H9 (cell line): ENCODE data around the gene GALNT16. TPM values are rescaled to one million over a fixed set of nuclear protein-coding genes. Genes with fewer than 3 reads are reported as not detected.

Source experiments
- DNase-seq: peaks from one replicate; pipeline ENCODE4 v3.0.0-alpha.2; 2017
- H2AFZ ChIP-seq: one replicate; pipeline ENCODE4 v1.6.1; 2013; ENCODE audit warnings: mild to moderate bottlenecking, low read length, control low read depth, moderate library complexity
- H2AK5ac ChIP-seq: 2 replicates; pipeline ENCODE4 v1.6.1; 2013; ENCODE audit warnings: low read length, control low read depth, mixed read lengths; ENCODE audit not compliant: insufficient read length
- H2BK120ac ChIP-seq: one replicate; pipeline ENCODE4 v1.6.1; 2013; ENCODE audit warnings: low read depth, mild to moderate bottlenecking, low read length, control low read depth, inconsistent platforms; ENCODE audit not compliant: poor library complexity, severe bottlenecking
- H2BK12ac ChIP-seq: 2 replicates; pipeline ENCODE4 v1.6.1; 2013; ENCODE audit warnings: low read length, control low read depth, mixed read lengths, low read depth; ENCODE audit not compliant: insufficient read length
- H2BK15ac ChIP-seq: 2 replicates; pipeline ENCODE4 v1.6.1; 2013; ENCODE audit warnings: low read depth, low read length, control low read depth
- H2BK20ac ChIP-seq: one replicate; pipeline ENCODE4 v1.6.1; 2013; ENCODE audit warnings: low read depth, mild to moderate bottlenecking, low read length, control low read depth, inconsistent platforms; ENCODE audit not compliant: poor library complexity, severe bottlenecking
- H2BK5ac ChIP-seq: 2 replicates; pipeline ENCODE4 v1.6.1; 2013; ENCODE audit warnings: low read length, control low read depth, mixed read lengths; ENCODE audit not compliant: insufficient read length
- H3K14ac ChIP-seq: 2 replicates; pipeline ENCODE4 v1.6.1; 2013; ENCODE audit warnings: low read length, control low read depth; ENCODE audit not compliant: insufficient read depth
- H3K18ac ChIP-seq: 2 replicates; pipeline ENCODE4 v1.6.1; 2013; ENCODE audit warnings: low read depth, mild to moderate bottlenecking, mixed read lengths, low read length, control low read depth; ENCODE audit not compliant: insufficient read length
- H3K23ac ChIP-seq: 2 replicates; pipeline ENCODE4 v1.6.1; 2013; ENCODE audit warnings: low read length, control low read depth, mixed read lengths, low read depth; ENCODE audit not compliant: insufficient read length
- H3K23me2 ChIP-seq: 2 replicates; pipeline ENCODE4 v1.6.1; 2013; ENCODE audit warnings: low read depth, mild to moderate bottlenecking, mixed read lengths, low read length, control low read depth; ENCODE audit not compliant: insufficient read length, poor library complexity, severe bottlenecking
- H3K27ac ChIP-seq: 2 replicates; pipeline ENCODE4 v1.5.1; 2013; ENCODE audit warnings: low read length, control low read depth, mixed read lengths, low read depth; ENCODE audit not compliant: insufficient read length
- H3K27me3 ChIP-seq: 2 replicates; pipeline ENCODE4 v1.6.1; 2013; ENCODE audit warnings: low read length, control low read depth, inconsistent platforms; ENCODE audit not compliant: insufficient read depth
- H3K4ac ChIP-seq: 2 replicates; pipeline ENCODE4 v1.6.1; 2013; ENCODE audit warnings: low read depth, mild to moderate bottlenecking, control low read depth, inconsistent platforms, low read length, moderate library complexity
- H3K4me1 ChIP-seq: 2 replicates; pipeline ENCODE4 v1.6.1; 2013; ENCODE audit warnings: low read length, control low read depth, inconsistent platforms; ENCODE audit not compliant: insufficient read depth
- H3K4me2 ChIP-seq: 2 replicates; pipeline ENCODE4 v1.6.1; 2013; ENCODE audit warnings: low read length, control low read depth, mixed read lengths; ENCODE audit not compliant: insufficient read length, insufficient read depth
- H3K56ac ChIP-seq: 2 replicates; pipeline ENCODE4 v1.6.1; 2013; ENCODE audit warnings: low read depth, mild to moderate bottlenecking, mixed read lengths, low read length, control low read depth; ENCODE audit not compliant: insufficient read length
- H3K79me1 ChIP-seq: 2 replicates; pipeline ENCODE4 v1.6.1; 2013; ENCODE audit warnings: low read depth, mild to moderate bottlenecking, moderate library complexity, low read length, control low read depth, inconsistent platforms; ENCODE audit not compliant: insufficient read depth, poor library complexity, severe bottlenecking
- H3K79me2 ChIP-seq: 2 replicates; pipeline ENCODE4 v1.6.1; 2013; ENCODE audit warnings: low read length, control low read depth, inconsistent platforms; ENCODE audit not compliant: insufficient read depth
- H3K9ac ChIP-seq: 2 replicates; pipeline ENCODE4 v1.6.1; 2013; ENCODE audit warnings: low read length, control low read depth, mixed read lengths; ENCODE audit not compliant: insufficient read length; ENCODE audit errors: extremely low read depth
- H3K9me3 ChIP-seq: one replicate; pipeline ENCODE4 v1.6.1; 2013; ENCODE audit warnings: low read depth, low read length, inconsistent platforms; ENCODE audit not compliant: control insufficient read depth
- H3T11ph ChIP-seq: one replicate; pipeline ENCODE4 v1.6.1; 2013; ENCODE audit warnings: mild to moderate bottlenecking, low read length, control low read depth, inconsistent platforms
- H4K20me1 ChIP-seq: one replicate; pipeline ENCODE4 v1.6.1; 2013; ENCODE audit not compliant: control insufficient read depth, insufficient read length, insufficient read depth
- H4K5ac ChIP-seq: 2 replicates; pipeline ENCODE4 v1.6.1; 2013; ENCODE audit warnings: low read depth, mild to moderate bottlenecking, mixed read lengths, low read length, control low read depth; ENCODE audit not compliant: insufficient read length
- H4K8ac ChIP-seq: replicated peaks from 2 replicates; pipeline ENCODE4 v1.6.1; 2013; ENCODE audit warnings: low read length, control low read depth, mixed read lengths, low read depth; ENCODE audit not compliant: insufficient read length
- H4K91ac ChIP-seq: 2 replicates; pipeline ENCODE4 v1.6.1; 2013; ENCODE audit warnings: low read depth, mild to moderate bottlenecking, moderate library complexity, mixed read lengths, low read length, control low read depth; ENCODE audit not compliant: insufficient read length
- H3K27ac Mint-ChIP-seq, 3 experiments: 2 replicates in 2 of 3; 3 replicates in 1 of 3; pipeline ENCODE4 v1.8.0; 2020 to 2021; ENCODE audit warnings: mixed read lengths in 3 of 3, mild to moderate bottlenecking in 1 of 3, moderate library complexity in 1 of 3
- H3K27me3 Mint-ChIP-seq: 2 replicates; pipeline ENCODE4 v1.8.0; 2021; ENCODE audit warnings: low read depth, mild to moderate bottlenecking, moderate library complexity, mixed read lengths
- H3K36me3 Mint-ChIP-seq, 3 experiments: 2 replicates in 2 of 3; 3 replicates in 1 of 3; pipeline ENCODE4 v1.8.0; 2020 to 2021; ENCODE audit warnings: low read depth in 3 of 3, mixed read lengths in 3 of 3; ENCODE audit not compliant: insufficient read depth in 1 of 3
- H3K4me1 Mint-ChIP-seq, 2 experiments: 2 replicates each; pipeline ENCODE4 v1.8.0; 2020; ENCODE audit warnings: mixed read lengths in 2 of 2
- H3K4me3 Mint-ChIP-seq, 2 experiments: 2 replicates in 1 of 2; 3 replicates in 1 of 2; pipeline ENCODE4 v1.8.0; 2020 to 2021; ENCODE audit warnings: mild to moderate bottlenecking in 2 of 2, mixed read lengths in 2 of 2, moderate library complexity in 1 of 2
- H3K9me3 Mint-ChIP-seq, 2 experiments: 2 replicates in 1 of 2; 3 replicates in 1 of 2; pipeline ENCODE4 v1.8.0; 2020; ENCODE audit warnings: mild to moderate bottlenecking in 2 of 2, mixed read lengths in 2 of 2, moderate library complexity in 1 of 2
- WGBS: extraction: QIAGEN DNeasy Blood & Tissue Kit; methylation state at CpG from one replicate; pipeline ENCODE4 v1.1.7; 2013; ENCODE audit warnings: missing lambda C conversion rate, low lambda C conversion rate, mixed read lengths; ENCODE audit not compliant: insufficient read length; ENCODE audit errors: extremely low coverage; 5-methylcytosine and 5-hydroxymethylcytosine counted together
- total RNA-seq: library from RNA; stranded (reverse); gene quantifications from 2 replicates; pipeline ENCODE4 v1.2.1, GENCODE V29; 2021
- TF ChIP-seq, protein P1 (sequence below): fragments of 200-600 bp; sonication (generic); conservative IDR thresholded peaks from 3 replicates; pipeline ENCODE4 v1.8.0; 2021; ENCODE audit warnings: antibody characterized with exemption, mild to moderate bottlenecking

Gene GALNT16
- total RNA-seq, 1 experiment from 2014 or later: 2.3 TPM

DNA sequence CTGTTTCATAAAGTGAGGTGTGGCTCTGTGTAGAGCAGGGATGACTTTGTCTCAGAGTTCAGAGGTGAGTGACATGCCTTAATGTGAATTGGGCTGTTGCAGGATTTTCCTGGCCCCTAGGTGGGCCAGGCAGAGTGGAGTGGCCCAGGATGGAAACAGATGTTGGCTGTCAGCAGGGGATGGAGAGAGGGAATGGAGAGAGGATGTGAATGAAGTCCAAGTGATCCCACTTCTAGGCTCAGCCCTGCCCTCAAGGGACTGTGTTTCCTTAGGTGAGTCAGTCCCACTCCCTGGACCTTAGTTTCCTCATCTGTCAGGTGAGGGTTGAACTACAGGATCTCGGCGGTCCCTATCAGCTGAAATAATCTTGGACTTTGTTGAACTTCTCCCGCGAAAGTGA is 7.5 kb downstream of the GALNT16 start:
- Histone ChIP-seq H2BK15ac (no peak overlapping the region), H4K20me1 (no peaks in the 10 kb centered on the region), H3K79me2 (no peaks in the 10 kb centered on the region), H2AFZ (no peak overlapping the region), H3K23ac (no peak overlapping the region), H4K8ac (no peak overlapping the region), H2BK120ac (no peak overlapping the region), H2BK12ac (no peak overlapping the region), H3K4ac (no peak overlapping the region), H3T11ph (no peak overlapping the region), H3K18ac (no peak overlapping the region), H3K4me1 (no peaks in the 10 kb centered on the region), H3K9ac (no peak overlapping the region), H3K23me2 (no peaks in the 10 kb centered on the region), H3K14ac (no peak overlapping the region; the same call in 1 of the 2 replicates), H3K56ac (no peak overlapping the region), H3K79me1 (no peaks in the 10 kb centered on the region), H2BK5ac (no peak overlapping the region), H2BK20ac (no peak overlapping the region), H3K27ac (no peak overlapping the region), H3K4me2 (no peak overlapping the region), H3K27me3 (0 out of 2 replicates have a peak, but pooled peaks cover 2% of the 10 kb centered on the region), H3K9me3 (no peaks in the 10 kb centered on the region), H4K91ac (no peak overlapping the region), H2AK5ac (no peak overlapping the region), H4K5ac (no peak overlapping the region)
- no CpG with 5 or more reads among the region's 4 CpGs for WGBS
- no peaks in the 10 kb centered on the region for H3K36me3 Mint-ChIP-seq
- DNase-seq: no peak
- no peaks in the 10 kb centered on the region for H3K9me3 Mint-ChIP-seq
- no peak overlapping the region for H3K4me3 Mint-ChIP-seq
- H3K4me1 Mint-ChIP-seq: peaks cover 2 to 7% of the 10 kb centered on the region in 2 experiments
- no peak overlapping the region; a peak in 1 of 7 replicates for H3K27ac Mint-ChIP-seq
- peaks cover 14% of the 10 kb centered on the region for H3K27me3 Mint-ChIP-seq
- TF ChIP-seq, protein P1, sequence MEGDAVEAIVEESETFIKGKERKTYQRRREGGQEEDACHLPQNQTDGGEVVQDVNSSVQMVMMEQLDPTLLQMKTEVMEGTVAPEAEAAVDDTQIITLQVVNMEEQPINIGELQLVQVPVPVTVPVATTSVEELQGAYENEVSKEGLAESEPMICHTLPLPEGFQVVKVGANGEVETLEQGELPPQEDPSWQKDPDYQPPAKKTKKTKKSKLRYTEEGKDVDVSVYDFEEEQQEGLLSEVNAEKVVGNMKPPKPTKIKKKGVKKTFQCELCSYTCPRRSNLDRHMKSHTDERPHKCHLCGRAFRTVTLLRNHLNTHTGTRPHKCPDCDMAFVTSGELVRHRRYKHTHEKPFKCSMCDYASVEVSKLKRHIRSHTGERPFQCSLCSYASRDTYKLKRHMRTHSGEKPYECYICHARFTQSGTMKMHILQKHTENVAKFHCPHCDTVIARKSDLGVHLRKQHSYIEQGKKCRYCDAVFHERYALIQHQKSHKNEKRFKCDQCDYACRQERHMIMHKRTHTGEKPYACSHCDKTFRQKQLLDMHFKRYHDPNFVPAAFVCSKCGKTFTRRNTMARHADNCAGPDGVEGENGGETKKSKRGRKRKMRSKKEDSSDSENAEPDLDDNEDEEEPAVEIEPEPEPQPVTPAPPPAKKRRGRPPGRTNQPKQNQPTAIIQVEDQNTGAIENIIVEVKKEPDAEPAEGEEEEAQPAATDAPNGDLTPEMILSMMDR: no peak
